GM12801 (cell line): ENCODE results near the gene CDK14.

ENCODE experiments used
- CTCF ChIP-seq: IDR thresholded peaks from one replicate; pipeline ENCODE4 v1.5.1; 2011; ENCODE audit warnings: control low read depth; ENCODE audit not compliant: insufficient read length; ENCODE audit errors: extremely low read depth

The CDK14 gene

GRCh38 chr7:91137788-91138368 is 541.8 kb downstream of the CDK14 start:
- no peak for TF ChIP-seq CTCF

GRCh38 chr7:91140286-91140685 is 544.2 kb downstream of the CDK14 start:
- no peak for TF ChIP-seq CTCF

GRCh38 chr7:91140982-91141381 is 544.9 kb downstream of the CDK14 start:
- no peak for TF ChIP-seq CTCF

- TF ChIP-seq CTCF: no peak
Measured at GRCh38 chr7:91142743-91143142, 546.6 kb downstream of the CDK14 start.

- TF ChIP-seq CTCF: no peak
Measured at GRCh38 chr7:91149341-91150246, 553.5 kb downstream of the CDK14 start.

- TF ChIP-seq CTCF: no peak
Measured at GRCh38 chr7:91151916-91152315, 555.8 kb downstream of the CDK14 start.

- TF ChIP-seq CTCF: no peak
Measured at GRCh38 chr7:91156316-91157185, 560.4 kb downstream of the CDK14 start.
